Keratinocyte (primary cell): ENCODE measurements around the gene MSI2.

Experiments
- CTCF ChIP-seq, 3 experiments: IDR thresholded peaks in 1 of 3; conservative IDR thresholded peaks in 1 of 3; optimal IDR thresholded peaks in 1 of 3; 2 replicates in 2 of 3; 3 replicates in 1 of 3; pipeline versions ENCODE3 to v1.5.1; 2011; ENCODE audit warnings: low read length in 3 of 3, mild to moderate bottlenecking in 3 of 3, moderate library complexity in 2 of 3, control low read depth in 1 of 3, inconsistent platforms in 1 of 3; ENCODE audit not compliant: insufficient read depth in 2 of 3; ENCODE audit errors: extremely low read depth in 1 of 3
- EZH2 ChIP-seq: IDR thresholded peaks from one replicate; pipeline ENCODE4 v1.6.1; 2012; ENCODE audit warnings: inconsistent platforms, mild to moderate bottlenecking, low read length, moderate library complexity

GRCh38 chr17:57356153-57356718 is 99.9 kb downstream of the MSI2 start:
- TF ChIP-seq CTCF (optimal IDR thresholded peaks at IDR 0.05 in 1 of 3, IDR thresholded peaks at IDR 0.05 in 1 of 3, conservative IDR thresholded peaks at IDR 0.05 in 1 of 3; ENCODE audit: extremely low read depth in 1 of 3, insufficient read depth in 2 of 3, low read length in 3 of 3) (no peak), EZH2 (no peak)
